Hepatocyte (in vitro differentiated cells): ENCODE data around the gene RBM4B.

Experiments
- EZH2 ChIP-seq: fragments of 200-600 bp; sonication (generic); IDR thresholded peaks from 2 replicates; pipeline ENCODE4 v1.6.1; 2016; ENCODE audit warnings: antibody characterized with exemption, mild to moderate bottlenecking, borderline replicate concordance
- EZH2phosphoT487 ChIP-seq: fragments of 200-600 bp; sonication (generic); IDR thresholded peaks from one replicate; pipeline ENCODE4 v1.6.1; 2018; ENCODE audit warnings: antibody characterized with exemption, mild to moderate bottlenecking, low read depth, moderate library complexity; ENCODE audit not compliant: unreplicated experiment, severe bottlenecking

DNA sequence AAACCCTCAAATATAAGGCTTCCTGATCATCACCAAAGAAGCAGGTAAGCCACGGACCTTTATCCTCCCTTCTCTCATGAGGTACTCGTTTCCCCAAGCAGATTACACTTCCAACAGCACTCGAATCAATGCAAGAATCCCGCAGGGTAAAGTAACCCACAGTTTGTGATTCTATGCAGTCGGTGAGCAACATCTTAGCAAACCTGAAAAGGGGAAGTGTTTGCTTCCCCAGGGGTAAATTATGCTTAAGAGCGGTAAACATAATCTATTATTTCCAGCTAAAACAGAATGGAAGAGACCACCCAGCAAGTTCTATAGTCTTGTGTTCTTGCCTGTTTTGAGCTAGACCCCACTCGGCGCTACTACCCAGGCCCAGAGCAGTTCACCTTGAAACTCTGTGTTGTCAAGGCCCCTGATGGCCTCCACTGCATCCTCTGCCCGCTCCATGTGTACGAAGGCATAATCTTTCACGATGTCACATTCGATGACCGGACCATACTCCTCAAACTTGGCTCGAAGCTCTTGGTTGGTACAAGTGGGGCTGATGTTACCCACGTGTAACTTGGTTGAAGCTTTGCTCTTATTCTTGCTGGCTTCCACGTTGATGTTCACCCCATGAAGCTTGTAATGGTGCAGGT lies 1.3 kb downstream of the RBM4B start:
- TF ChIP-seq EZH2 (no peak), EZH2phosphoT487 (no peak)
